Heart left ventricle (tissue), 16 donors: ENCODE measurements around the gene NACC2. TPM values are rescaled to one million over a fixed set of nuclear protein-coding genes. Genes with fewer than 3 reads are reported as not detected.

Source experiments
- ATAC-seq, 4 donors: fragments of 200-7000 bp; cut with Tn5 transposase; one replicate each; pipeline ENCODE4 v1.9.1; 2020 to 2022; ENCODE audit warnings: moderate library complexity in 4 of 4, mild to moderate bottlenecking in 3 of 4, moderate number of reproducible peaks in 1 of 4
- DNase-seq, 5 donors: peaks; one replicate each; pipeline ENCODE4 v3.0.0-alpha.2; 2020
- H3K27ac ChIP-seq, 12 donors: fragments of 200-600 bp; sonication (generic) in 4 of 12; one replicate each; pipeline versions ENCODE4 v1.5.0 to v1.8.0; 2016 to 2022; ENCODE audit warnings: mild to moderate bottlenecking in 2 of 12
- H3K27me3 ChIP-seq, 9 donors: fragments of 200-600 bp; sonication (generic) in 2 of 9; one replicate each; pipeline versions ENCODE4 v1.5.1 to v1.8.0; 2016 to 2022; ENCODE audit warnings: mild to moderate bottlenecking in 3 of 9
- H3K36me3 ChIP-seq, 9 donors: fragments of 200-600 bp; sonication (generic) in 2 of 9; one replicate each; pipeline versions ENCODE4 v1.5.0 to v1.8.0; 2018 to 2022; ENCODE audit warnings: mild to moderate bottlenecking in 2 of 9
- H3K4me1 ChIP-seq, 12 donors: fragments of 200-600 bp; sonication (generic) in 4 of 12; one replicate each; pipeline versions ENCODE4 v1.5.0 to v1.8.0; 2016 to 2022; ENCODE audit warnings: mild to moderate bottlenecking in 3 of 12
- H3K4me3 ChIP-seq, 12 donors: fragments of 200-600 bp; sonication (generic) in 4 of 12; one replicate each; pipeline versions ENCODE4 v1.5.0 to v1.8.0; 2017 to 2022; ENCODE audit warnings: mild to moderate bottlenecking in 9 of 12, moderate library complexity in 4 of 12
- H3K9me3 ChIP-seq, 12 donors: fragments of 200-600 bp; sonication (generic) in 4 of 12; one replicate each; pipeline versions ENCODE4 v1.5.0 to v1.8.0; 2016 to 2022; ENCODE audit warnings: mild to moderate bottlenecking in 1 of 12
- CTCF ChIP-seq, 12 donors: fragments of 200-600 bp; sonication (generic) in 4 of 12; IDR thresholded peaks; one replicate each; pipeline versions ENCODE4 v1.5.0 to v1.8.0; 2018 to 2022; ENCODE audit warnings: antibody characterized with exemption in 12 of 12, mild to moderate bottlenecking in 5 of 12
- POLR2A ChIP-seq, 2 donors: fragments of 450-650 bp; IDR thresholded peaks; one replicate each; pipeline ENCODE4 v1.6.1; 2017; ENCODE audit warnings: antibody characterized with exemption in 2 of 2, mild to moderate bottlenecking in 2 of 2, moderate library complexity in 2 of 2
- WGBS, 4 donors: extraction: QIAGEN DNeasy Blood & Tissue Kit in 2 of 4; methylation state at CpG; one replicate each; pipeline versions ENCODE4 v1.1.5 to v1.1.7; 2013 to 2018; 5-methylcytosine and 5-hydroxymethylcytosine counted together
- intact Hi-C, 10 donors: fragments of 100-400 bp; cut with DNase I; formaldehyde crosslinking; loops; one replicate each; pipeline versions ENCODE4 v1.11.1 to v1.14.2; 2022
- polyA plus RNA-seq, 2 donors: library from polyadenylated mRNA; stranded (reverse); fragments of 200-250 nt; gene quantifications; one replicate each; pipeline ENCODE4 v1.2.3, GENCODE V29; 2013
- total RNA-seq, 9 donors: library from RNA; depleted of rRNA in 2 of 9; stranded (reverse); fragments of >200 nt in 2 of 9; fragmentation: NEBNext Ultra II Directional in 3 of 9; extraction: Animal tissue kit (Norgen Biotek cat#: 25700) in 3 of 9; gene quantifications; one replicate each; pipeline versions ENCODE4 v1.1.0 to v1.2.4, GENCODE V29; 2016 to 2023
- donor health status: ischemic (EF 13 %, LVEDD 7.1; RV severe dilation, severe dysfunction).
- donor health status: healthy with polysubstance abuse.
- donor health status: DM: no; HTN: yes; CAD: no.
- donor health status: DM: no; HTN: no; CAD: no.
- donor health status: ischemic (EF 25% LVEDD 6.9; RV normal size, moderate dysfunction).
- donor health status: ischemic (EF 25% LVEDD 5.7; RV mildly dilated, moderate dysfunction).
- donor health status: healthy.
- donor health status: DM: yes; HTN: yes; CAD: no.
- donor health status: ischemic (EF 35%, LVEDD 5.7; RV mildly dilated, moderate dysfunction).
- donor health status: nonischemic (EF 11% LVEDD 7.7; RV severe dilation, severe dysfunction).
- donor health status: DM: yes; HTN: yes; CAD: no.
- donor health status: PGD.
- donor health status: ischemic (EF 29% LVEDD 5.4; RV normal size, mild dysfunction).
- donor health status: nonischemic (EF 23%, LVEDD 6.1; RV moderate dilation, normal function).

NACC2 gene
- total and polyA plus RNA-seq, 11 donors: 17.9 to 66.5 (median 47.4) TPM

GRCh38 chr9:135976944-135977343 is 118.1 kb downstream of the NACC2 start:
- H3K27ac ChIP-seq: no peak overlapping the region
- DNase-seq (no peak), ATAC-seq (no peak)
- intact Hi-C loops: no loop called here
- 39 to 64% (median 48%) methylated on average over 7 to 13 of the region's 13 CpGs for WGBS, 4 donors
- H3K9me3 ChIP-seq: no peaks in the 10 kb centered on the region
- no peak for TF ChIP-seq CTCF (IDR thresholded peaks at IDR 0.05)
- TF ChIP-seq POLR2A (IDR thresholded peaks at IDR 0.05): no peak
- H3K27me3 ChIP-seq: peaks cover 0 to 3% (median 0%) of the 10 kb centered on the region in 9 donors
- H3K36me3 ChIP-seq: no peaks in the 10 kb centered on the region
- peaks cover 0 to 24% (median 11%) of the 10 kb centered on the region in 12 donors for H3K4me1 ChIP-seq
- H3K4me3 ChIP-seq: no peak overlapping the region

- TF ChIP-seq POLR2A (IDR thresholded peaks at IDR 0.05) (no peak), CTCF (IDR thresholded peaks at IDR 0.05) (no peak)
- peaks cover 0 to 3% (median 0%) of the 10 kb centered on the region in 9 donors for H3K27me3 ChIP-seq
- intact Hi-C loops: no loop called here
- DNase-seq (no peak), ATAC-seq (no peak)
- no peak overlapping the region for H3K4me3 ChIP-seq
- no peak overlapping the region for H3K27ac ChIP-seq
- no peaks in the 10 kb centered on the region for H3K9me3 ChIP-seq
- WGBS, 4 donors: 40 to 88% (median 87%) methylated on average over 1 to 13 of the region's 13 CpGs
- peaks cover 0 to 24% (median 11%) of the 10 kb centered on the region in 12 donors for H3K4me1 ChIP-seq
- no peaks in the 10 kb centered on the region for H3K36me3 ChIP-seq
Measured at GRCh38 chr9:135976531-135976930, 118.6 kb downstream of the NACC2 start.

- H3K27me3 ChIP-seq: peaks cover 0 to 3% (median 0%) of the 10 kb centered on the region in 9 donors
- H3K9me3 ChIP-seq: no peaks in the 10 kb centered on the region
- H3K4me1 ChIP-seq: peaks cover 0 to 24% (median 11%) of the 10 kb centered on the region in 12 donors
- TF ChIP-seq CTCF (IDR thresholded peaks at IDR 0.05) (no peak), POLR2A (IDR thresholded peaks at IDR 0.05) (no peak)
- intact Hi-C loops: no loop called here
- 82 to 86% (median 84%) methylated on average over 10 of the region's 10 CpGs for WGBS, 4 donors
- ATAC-seq: no peak
- no peak overlapping the region for H3K27ac ChIP-seq
- H3K36me3 ChIP-seq: no peaks in the 10 kb centered on the region
- DNase-seq: no peak
- no peak overlapping the region for H3K4me3 ChIP-seq
Measured at GRCh38 chr9:135975834-135976233, 119.3 kb downstream of the NACC2 start.

- no peak for DNase-seq
- TF ChIP-seq POLR2A (IDR thresholded peaks at IDR 0.05) (no peak), CTCF (IDR thresholded peaks at IDR 0.05) (no peak)
- ATAC-seq: no peak
- H3K27me3 ChIP-seq: peaks cover 0 to 3% (median 0%) of the 10 kb centered on the region in 9 donors
- no peak overlapping the region for H3K27ac ChIP-seq
- no peaks in the 10 kb centered on the region for H3K9me3 ChIP-seq
- H3K4me3 ChIP-seq: no peak overlapping the region
- H3K36me3 ChIP-seq: no peaks in the 10 kb centered on the region
- 60 to 70% (median 65%) methylated on average over 10 of the region's 10 CpGs for WGBS, 4 donors
- intact Hi-C loops: no loop called here
- peaks cover 0 to 25% (median 8%) of the 10 kb centered on the region in 12 donors for H3K4me1 ChIP-seq
Measured at GRCh38 chr9:135974220-135974573, 120.9 kb downstream of the NACC2 start.
